Stimulated activated CD8-positive, alpha-beta memory T cell treated with anti-CD3 and anti-CD28 coated beads, Interleukin-7, amount 100 ng/mL, for 24 hours (primary cell): ENCODE measurements around the gene RBP4.
A peak's percentile ranks its signal among the peaks of the same experiment; 100 is the strongest.
"Not testable (repeated sequence)": the region's sequence is repeated elsewhere in the genome, so short reads cannot be mapped to it uniquely, and the experiment has no call there.

Source experiments
- DNase-seq: peaks from one replicate; pipeline ENCODE4 v3.0.0-alpha.2; 2020; ENCODE audit warnings: low read depth

RBP4 gene

DNA sequence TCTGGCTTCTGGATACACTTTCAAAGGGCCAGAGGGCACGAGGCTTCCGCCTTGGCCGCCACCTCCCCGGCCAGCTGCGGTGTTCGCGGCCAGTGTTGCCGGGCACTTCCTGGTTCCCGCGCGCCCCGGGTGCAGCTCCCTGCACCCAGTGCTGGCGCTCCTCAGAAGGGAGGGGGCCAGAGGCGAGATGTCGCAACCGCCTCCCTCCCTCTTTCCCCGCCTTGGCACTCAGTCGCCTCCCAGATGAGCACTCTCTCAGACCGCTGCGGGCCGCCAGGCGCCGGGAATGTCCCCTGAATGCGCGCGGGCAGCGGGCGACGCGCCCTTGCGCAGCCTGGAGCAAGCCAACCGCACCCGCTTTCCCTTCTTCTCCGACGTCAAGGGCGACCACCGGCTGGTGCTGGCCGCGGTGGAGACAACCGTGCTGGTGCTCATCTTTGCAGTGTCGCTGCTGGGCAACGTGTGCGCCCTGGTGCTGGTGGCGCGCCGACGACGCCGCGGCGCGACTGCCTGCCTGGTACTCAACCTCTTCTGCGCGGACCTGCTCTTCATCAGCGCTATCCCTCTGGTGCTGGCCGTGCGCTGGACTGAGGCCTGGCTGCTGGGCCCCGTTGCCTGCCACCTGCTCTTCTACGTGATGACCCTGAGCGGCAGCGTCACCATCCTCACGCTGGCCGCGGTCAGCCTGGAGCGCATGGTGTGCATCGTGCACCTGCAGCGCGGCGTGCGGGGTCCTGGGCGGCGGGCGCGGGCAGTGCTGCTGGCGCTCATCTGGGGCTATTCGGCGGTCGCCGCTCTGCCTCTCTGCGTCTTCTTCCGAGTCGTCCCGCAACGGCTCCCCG, 34.4 kb downstream of the RBP4 start, which contains the start of gene FFAR4:
TSS of gene FFAR4 (plus strand) at position 231 of the 842 bp plus-strand sequence. CDS start at position 287, 56 bp downstream.
- DNase-seq = no peak

DNA sequence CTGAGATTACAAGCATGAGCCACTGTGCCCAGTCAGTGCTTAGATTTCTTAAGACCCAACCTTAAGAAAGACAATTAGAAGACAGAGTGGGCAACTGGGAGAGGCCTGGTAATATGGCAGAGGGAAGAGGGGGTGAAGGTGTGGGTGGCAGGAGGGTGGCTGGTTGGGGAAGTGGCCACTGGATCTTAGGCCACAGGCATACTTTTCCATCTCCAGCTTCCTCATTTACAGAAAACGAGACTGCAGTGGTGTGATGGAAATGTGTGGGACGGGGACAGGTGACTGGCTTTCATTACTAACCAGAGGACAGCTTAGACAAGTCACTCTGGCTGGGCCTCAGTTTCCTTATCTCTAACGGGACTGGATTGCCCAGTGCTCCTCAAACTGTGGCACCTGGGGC, 35.6 kb downstream of the RBP4 start:
- no peak for DNase-seq

DNA sequence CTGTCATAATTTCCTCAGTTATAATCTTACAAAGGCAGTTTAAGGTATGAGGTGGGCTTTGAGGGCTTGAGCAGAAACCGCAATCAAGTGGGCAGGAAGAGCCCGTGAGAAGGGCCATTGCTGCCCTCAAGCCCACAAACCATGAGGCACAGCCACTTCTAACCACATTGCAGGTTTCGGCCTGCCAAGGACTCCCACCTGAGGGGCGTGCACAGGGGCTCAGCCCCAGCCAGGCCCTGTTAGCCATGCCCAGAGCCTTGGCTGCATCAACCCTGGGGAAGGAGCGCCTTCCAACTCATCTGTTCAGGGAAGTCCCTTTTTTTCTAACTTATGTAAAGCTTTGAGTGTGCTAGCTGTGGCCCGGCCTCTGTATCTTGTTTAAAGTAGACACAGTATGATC, 40.5 kb downstream of the RBP4 start:
- no peak for DNase-seq

DNA sequence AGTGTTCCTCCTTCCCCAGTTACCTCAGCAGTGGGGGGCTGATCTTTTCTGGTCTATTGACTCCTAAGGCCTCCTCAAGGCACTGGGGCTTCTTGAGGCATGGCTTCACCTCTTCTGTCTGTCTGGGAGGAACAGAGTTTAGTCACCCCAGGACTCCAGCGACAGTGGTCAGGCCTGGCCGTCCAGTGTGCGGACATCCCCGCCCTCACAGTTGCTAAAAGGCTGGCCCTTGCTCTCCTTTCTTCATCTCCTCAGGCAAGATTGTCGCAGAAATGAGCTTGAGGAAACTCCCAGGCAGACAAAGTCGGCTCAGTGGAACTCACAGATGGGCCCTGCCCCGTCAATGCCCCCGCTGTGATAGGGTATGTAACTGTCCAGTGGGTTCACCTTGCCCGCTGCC, 41.5 kb downstream of the RBP4 start:
- DNase-seq = no peak

DNA sequence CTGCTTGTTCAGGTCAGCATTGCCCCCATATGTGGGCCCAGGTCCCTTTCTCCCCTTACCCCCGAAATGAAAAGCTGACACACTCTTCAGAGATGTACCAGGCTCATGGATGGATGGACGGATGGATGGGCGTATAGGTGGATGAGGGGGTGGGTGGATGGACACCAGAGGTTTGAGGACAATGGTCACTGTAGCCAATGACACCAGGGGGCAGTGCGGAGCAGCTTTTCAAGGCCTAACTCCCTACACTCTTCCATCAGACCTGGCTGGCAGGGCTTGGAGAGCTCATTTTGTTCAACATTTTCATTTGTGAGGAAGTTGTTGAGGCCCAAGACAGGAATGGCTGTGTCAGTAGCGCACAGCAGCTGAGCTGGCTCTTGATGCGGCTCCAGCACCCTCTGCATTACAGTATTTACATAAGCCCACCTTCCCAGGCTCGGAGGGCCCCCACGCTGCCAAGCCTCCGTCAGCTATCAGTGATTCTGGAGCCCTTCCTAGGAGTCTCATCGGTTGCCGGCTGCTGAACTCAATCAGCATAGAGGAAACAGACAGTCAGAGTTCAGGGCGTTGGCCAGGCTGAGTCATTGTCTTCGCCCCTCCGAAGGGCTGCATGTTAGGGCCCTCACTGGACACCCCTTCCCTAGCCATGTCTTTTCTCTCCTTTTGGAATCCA, 46.1 kb downstream of the RBP4 start:
- DNase-seq = peak; percentile 33

DNA sequence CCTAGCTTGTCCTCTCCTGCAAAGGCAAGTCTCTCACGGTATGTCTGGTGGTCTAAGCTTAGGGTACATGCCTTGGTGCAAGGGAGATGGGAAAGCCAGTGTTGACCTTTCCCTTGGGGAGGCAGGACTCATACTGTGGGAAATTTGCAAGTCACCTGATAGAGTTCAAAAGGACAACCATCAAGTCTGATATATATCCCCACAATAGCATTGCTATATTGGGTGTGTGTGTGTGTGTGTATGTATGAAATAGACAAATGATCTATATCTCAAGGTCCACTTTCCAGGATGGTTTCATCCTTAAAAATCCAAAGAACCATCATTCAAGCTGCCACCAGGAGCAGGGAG, 46.7 kb downstream of the RBP4 start:
- no peak for DNase-seq

DNA sequence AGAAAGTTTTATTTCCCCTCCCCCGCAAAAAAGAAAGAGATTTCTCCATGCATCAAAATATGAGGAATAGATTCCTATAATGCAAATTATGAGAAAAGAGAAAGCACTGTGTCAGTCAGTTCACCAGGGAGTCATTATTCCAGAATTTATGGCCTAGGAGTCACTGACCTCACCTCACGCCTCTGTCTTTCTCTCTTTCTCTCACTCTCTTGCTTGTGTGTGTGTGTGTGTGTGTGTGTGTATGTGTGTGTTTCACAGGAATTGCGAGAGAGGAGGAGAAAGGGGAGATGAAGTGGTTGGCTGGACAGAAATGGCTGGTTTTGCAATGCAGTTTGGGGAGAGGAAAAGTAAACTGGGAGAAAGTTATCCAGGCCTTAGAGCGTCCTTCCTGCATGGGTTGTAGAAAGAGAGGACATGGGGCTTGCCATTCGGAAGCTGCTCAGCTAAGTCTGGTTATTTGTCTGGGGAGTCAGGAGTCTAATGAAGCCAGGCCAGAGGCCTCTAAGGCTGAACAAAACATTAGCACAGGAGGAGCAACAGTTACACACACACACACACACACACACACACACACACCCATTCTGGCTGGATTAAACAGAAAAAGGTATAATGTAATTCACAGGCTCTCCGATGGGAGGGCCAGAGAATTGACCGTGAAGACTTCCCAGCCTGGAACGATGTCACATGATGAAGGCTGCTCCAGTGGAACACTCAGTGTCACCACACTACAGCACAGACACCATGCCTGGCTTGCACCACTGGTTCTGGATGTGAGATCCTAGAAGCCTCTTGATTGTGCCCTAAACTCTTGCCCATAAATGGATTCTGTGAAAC, 47.3 kb downstream of the RBP4 start:
- DNase-seq = no peak

DNA sequence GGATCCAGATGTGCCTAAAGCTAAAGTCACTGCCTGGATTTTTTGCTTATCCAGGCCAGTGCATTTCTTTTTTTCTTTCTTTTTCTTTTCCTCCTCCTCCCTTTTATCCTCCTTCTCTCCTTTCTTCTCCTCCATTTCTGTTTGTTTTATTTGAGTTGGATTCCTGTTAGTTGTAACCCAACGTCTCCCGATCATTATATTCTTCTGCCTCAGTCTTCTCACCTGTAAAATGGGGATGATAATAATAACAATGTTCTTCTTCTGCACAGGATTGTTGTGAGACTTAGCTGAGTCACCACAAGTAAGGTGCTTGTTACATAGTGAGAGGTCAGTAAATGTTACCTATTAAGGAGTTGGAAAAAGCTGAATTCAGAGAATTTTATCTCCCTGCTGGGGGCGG, 48.3 kb downstream of the RBP4 start:
- DNase-seq = no peak

DNA sequence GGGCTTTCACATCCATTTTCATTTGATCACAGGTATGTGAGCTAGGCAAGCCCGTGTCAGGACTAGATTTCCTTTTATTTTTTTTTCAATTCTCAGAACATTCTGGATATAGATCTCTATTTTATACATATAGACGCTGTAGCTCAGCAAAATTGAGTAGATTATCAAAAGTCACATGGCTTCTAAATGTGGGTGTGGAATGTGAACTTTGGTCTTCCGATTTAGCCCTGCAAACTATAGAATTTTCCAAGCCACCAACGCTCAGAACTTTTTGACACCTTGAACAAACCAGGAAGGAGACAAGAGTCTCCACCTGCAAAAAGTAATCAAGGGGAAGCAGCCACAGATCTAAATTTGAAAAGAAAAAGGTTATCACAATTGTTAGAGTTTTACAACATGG, 50.4 kb downstream of the RBP4 start:
- DNase-seq = no peak

DNA sequence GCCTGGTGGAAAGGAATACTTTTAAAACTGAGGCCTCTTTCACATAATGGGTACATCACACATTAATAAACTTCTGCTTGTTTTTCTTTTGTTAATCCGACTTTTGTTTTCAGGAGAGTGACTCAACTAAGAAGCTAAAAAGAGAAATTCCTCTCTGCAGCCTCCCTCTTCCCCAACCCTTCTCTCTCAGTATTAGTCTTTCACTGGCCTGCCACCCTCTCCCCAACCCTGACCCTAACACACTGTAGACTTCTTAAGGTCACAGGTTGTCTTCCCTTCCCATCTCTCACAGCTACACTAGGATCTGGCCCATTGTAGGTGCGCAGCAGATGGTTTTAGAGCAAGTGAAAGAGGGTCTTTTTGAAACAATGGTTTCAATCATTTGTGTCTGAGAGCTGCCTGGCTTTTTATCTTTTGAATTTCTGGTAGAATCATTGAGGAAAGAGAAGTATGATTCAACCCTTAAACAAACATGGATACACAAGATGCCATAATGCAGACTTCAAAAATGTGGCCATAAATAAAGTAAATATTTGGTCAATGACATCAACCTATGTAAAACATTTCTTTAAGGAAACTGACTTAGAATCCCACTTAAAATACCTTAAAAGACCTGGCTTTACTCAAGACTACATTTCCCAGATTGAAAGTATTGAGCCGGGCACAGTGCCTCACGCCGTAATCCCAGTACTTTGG, 52.5 kb downstream of the RBP4 start:
- DNase-seq = no peak

DNA sequence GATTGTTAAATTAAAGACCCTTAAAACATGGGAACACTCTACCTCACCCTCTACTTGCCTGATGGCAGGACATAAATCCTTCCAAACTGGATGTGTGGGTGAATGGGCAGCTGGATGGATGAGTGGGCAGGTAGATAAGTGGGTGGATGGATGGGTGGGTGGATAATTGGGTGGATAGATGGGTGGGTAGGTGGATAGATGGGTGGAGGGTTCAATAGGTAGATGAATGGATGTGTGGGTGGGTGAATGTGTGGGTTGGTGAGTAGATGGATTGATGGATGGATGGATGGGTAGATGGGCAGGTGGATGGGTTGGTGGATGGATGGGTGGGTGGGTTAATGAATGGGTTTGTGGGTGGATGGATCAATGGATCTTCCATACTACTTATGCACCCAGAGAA, 53.5 kb downstream of the RBP4 start:
- no peak for DNase-seq

DNA sequence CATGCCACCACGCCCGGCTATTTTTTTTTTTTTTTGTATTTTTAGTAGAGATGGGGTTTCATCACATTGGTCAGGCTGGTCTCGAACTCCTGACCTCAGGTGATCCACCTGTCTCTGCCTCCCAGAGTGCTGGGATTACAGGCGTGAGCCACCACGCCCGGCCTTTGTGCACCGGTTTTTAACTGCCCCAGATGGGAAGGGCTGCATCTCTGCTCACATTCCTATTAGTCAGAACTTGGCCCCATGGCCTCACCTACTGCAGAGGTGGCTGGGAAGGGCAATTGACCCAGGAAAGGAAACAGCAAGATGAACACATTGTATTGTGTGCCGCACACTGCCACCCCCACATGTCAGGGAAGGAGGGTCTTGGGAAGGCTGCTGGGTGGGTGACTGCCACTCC, 54.0 kb downstream of the RBP4 start:
- not testable (repeated sequence) for DNase-seq

DNA sequence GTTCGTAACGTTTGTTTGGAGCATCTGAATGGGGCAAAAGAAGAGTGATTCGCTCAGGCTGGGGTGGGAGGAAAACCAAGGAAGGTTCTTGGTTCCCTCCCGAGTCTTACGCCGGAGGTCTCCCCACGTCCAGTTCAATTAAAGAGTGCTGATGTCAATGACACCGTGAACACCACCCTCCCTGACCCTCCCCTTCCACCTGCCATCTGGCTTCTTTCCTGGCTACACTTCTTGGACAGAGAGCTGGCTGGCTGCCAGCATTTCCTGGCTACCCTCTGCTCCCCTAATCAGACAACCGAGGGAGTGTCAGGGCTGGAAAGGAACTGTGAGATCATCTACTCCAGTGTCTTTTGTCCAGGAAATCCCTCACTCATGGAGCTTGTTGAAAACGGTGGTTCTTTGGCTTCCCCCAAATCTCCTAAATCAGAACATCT, 58.7 kb downstream of the RBP4 start:
- no peak for DNase-seq
